ENCODE results near the gene HMCN2. TPM values are rescaled to one million over a fixed set of nuclear protein-coding genes. Genes with fewer than 3 reads are reported as not detected.
A peak's percentile ranks its signal among the peaks of the same experiment; 100 is the strongest.

HMCN2 gene
- total RNA-seq, 1 donor = under 0.01 TPM

DNA sequence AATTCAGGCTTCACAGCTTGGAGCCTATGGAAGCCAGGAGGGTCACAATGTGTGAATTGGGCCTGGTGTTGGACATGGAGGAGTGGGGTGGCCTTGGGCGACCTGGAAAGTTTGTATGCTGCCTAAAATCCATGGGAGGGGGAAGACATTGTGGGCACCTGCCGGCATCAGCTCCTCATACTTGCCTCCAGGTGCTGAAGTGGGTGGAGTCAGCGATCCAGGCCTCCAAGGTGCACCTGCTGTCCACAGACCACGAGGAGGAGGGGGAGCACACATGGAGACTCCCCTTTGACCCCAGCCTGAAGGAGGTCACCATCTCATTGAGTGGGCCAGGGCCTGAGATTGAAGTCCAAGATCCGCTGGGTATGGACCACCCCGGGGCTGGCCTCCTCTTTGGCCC lies 29.1 kb downstream of the HMCN2 start:
- peaks cover 41% of the 10 kb centered on the region for H3K27me3 ChIP-seq (ENCODE audit: insufficient read depth, low read length)
- DNase-seq (ENCODE audit: insufficient read length, low spot score, missing footprints) = no peak
- H3K27ac ChIP-seq (ENCODE audit: low read depth, low read length) = no peak overlapping the region
- no peaks in the 10 kb centered on the region for H3K36me3 ChIP-seq (ENCODE audit: insufficient read depth, low read length)
- no peaks in the 10 kb centered on the region for H4K20me1 ChIP-seq (ENCODE audit: insufficient read depth, low read length)
- H3K9me3 ChIP-seq (ENCODE audit: low read depth, low read length) = no peaks in the 10 kb centered on the region
- H3K79me2 ChIP-seq (ENCODE audit: insufficient read depth, low read length) = no peaks in the 10 kb centered on the region
- TF ChIP-seq CTCF (IDR thresholded peaks at IDR 0.05; ENCODE audit: extremely low read depth, low read depth, low read length) = no peak
- H3K4me3 ChIP-seq (ENCODE audit: insufficient read depth, low read length) = no peak overlapping the region
- H3K4me2 ChIP-seq (ENCODE audit: insufficient read depth, low read length) = no peak overlapping the region
- no peaks in the 10 kb centered on the region for H3K4me1 ChIP-seq (ENCODE audit: insufficient read depth, low read length)
- no peak overlapping the region for H2AFZ ChIP-seq (ENCODE audit: low read length)

DNA sequence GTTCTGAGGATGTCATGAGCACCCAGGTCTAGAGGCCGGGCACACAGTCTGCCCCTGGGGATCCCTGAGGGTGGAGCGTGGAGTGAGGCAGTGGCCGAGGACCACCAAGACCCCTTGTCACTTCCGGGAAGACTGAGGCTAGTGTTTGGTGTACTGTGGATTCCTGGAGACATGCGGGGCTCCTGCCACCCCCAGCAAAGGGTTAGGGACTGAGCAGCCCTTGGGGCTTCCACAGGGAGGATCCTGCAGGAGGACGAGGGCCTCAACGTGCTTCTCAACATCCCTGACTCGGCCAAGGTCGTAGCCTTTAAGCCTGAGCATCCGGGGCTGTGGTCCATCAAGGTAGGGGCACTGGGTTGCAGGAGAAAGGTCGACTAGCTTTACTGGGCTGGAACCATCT lies 29.9 kb downstream of the HMCN2 start:
- Histone ChIP-seq H4K20me1 (ENCODE audit: insufficient read depth, low read length) (peaks cover 2% of the 10 kb centered on the region), H3K4me3 (ENCODE audit: insufficient read depth, low read length) (no peak overlapping the region), H2AFZ (ENCODE audit: low read length) (no peak overlapping the region), H3K36me3 (ENCODE audit: insufficient read depth, low read length) (no peaks in the 10 kb centered on the region), H3K9me3 (ENCODE audit: low read depth, low read length) (no peaks in the 10 kb centered on the region), H3K79me2 (ENCODE audit: insufficient read depth, low read length) (no peaks in the 10 kb centered on the region), H3K4me2 (ENCODE audit: insufficient read depth, low read length) (no peak overlapping the region), H3K27me3 (ENCODE audit: insufficient read depth, low read length) (peaks cover 35% of the 10 kb centered on the region), H3K4me1 (ENCODE audit: insufficient read depth, low read length) (no peaks in the 10 kb centered on the region), H3K27ac (ENCODE audit: low read depth, low read length) (no peak overlapping the region)
- DNase-seq (ENCODE audit: insufficient read length, low spot score, missing footprints) = no peak
- TF ChIP-seq CTCF (IDR thresholded peaks at IDR 0.05; ENCODE audit: extremely low read depth, low read depth, low read length) = no peak

DNA sequence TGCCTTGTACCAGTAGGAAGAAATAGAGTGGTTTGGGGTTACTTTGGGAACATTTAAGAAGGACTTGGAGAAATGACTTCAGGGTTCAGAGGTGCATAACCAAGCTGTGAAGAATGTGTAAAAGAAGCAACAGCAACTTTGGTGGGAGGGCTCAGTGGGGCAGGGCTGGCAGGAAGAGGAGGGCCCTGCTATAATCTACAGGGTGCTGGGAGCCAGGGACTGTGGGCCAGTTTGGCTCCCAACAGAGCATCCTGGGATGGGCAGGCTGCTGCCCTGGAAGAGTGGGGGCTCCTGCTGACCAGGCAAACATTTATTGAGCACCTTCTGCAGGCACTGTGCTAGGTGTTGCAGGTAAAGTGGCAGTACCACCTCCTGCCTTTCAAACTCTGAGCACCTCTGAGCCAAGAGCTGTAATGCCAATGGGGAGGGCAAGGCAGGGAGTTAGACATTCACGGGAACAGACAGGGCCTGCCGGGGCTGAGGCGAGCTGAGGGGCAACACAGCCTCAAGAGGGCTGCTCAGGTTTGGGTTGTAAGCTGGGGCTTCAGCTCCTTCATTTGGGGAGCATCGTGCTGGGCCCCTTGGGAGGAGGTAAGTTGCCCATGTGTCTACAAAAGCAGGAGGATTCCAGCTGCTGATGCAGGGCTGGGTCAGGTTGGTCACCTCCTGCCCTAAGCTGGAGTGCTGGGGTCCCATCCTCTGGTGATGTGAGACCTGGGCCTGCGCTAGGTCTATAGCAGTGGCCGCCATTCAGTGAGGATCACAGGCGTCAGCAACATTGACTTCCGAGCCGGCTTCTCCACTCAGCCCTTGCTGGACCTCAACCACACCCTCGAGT lies 30.6 kb downstream of the HMCN2 start:
- DNase-seq (ENCODE audit: insufficient read length, low spot score, missing footprints) = peak; percentile 72
- H3K4me1 ChIP-seq (ENCODE audit: insufficient read depth, low read length) = peaks cover under 1% of the 10 kb centered on the region
- TF ChIP-seq CTCF (IDR thresholded peaks at IDR 0.05; ENCODE audit: extremely low read depth, low read depth, low read length) = no peak
- H4K20me1 ChIP-seq (ENCODE audit: insufficient read depth, low read length) = peaks cover 6% of the 10 kb centered on the region
- H2AFZ ChIP-seq (ENCODE audit: low read length) = no peak overlapping the region
- peaks cover 32% of the 10 kb centered on the region for H3K27me3 ChIP-seq (ENCODE audit: insufficient read depth, low read length)
- no peak overlapping the region for H3K4me2 ChIP-seq (ENCODE audit: insufficient read depth, low read length)
- no peak overlapping the region for H3K27ac ChIP-seq (ENCODE audit: low read depth, low read length)
- no peaks in the 10 kb centered on the region for H3K36me3 ChIP-seq (ENCODE audit: insufficient read depth, low read length)
- no peaks in the 10 kb centered on the region for H3K79me2 ChIP-seq (ENCODE audit: insufficient read depth, low read length)
- H3K9me3 ChIP-seq (ENCODE audit: low read depth, low read length) = no peaks in the 10 kb centered on the region
- no peak overlapping the region for H3K4me3 ChIP-seq (ENCODE audit: insufficient read depth, low read length)

DNA sequence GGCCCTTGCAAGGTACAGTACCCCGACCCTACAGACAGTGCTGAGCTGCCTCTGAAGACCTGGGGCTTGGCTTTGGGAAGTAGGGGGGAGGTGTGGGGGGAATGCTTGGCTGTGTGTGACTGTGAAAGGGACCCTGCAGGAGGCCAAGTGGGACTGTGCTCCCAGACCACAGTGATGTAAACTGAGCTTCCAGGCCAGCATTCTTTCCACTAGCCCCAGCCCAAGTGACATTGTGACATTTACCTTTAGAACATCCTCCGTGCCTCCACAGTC lies 31.2 kb downstream of the HMCN2 start:
- Histone ChIP-seq H3K4me2 (ENCODE audit: insufficient read depth, low read length) (no peak overlapping the region), H3K4me1 (ENCODE audit: insufficient read depth, low read length) (peaks cover 6% of the 10 kb centered on the region), H3K36me3 (ENCODE audit: insufficient read depth, low read length) (no peaks in the 10 kb centered on the region), H4K20me1 (ENCODE audit: insufficient read depth, low read length) (peaks cover 9% of the 10 kb centered on the region), H3K9me3 (ENCODE audit: low read depth, low read length) (no peaks in the 10 kb centered on the region), H3K27me3 (ENCODE audit: insufficient read depth, low read length) (peaks cover 26% of the 10 kb centered on the region), H3K79me2 (ENCODE audit: insufficient read depth, low read length) (no peaks in the 10 kb centered on the region), H2AFZ (ENCODE audit: low read length) (no peak overlapping the region), H3K27ac (ENCODE audit: low read depth, low read length) (no peak overlapping the region), H3K4me3 (ENCODE audit: insufficient read depth, low read length) (no peak overlapping the region)
- DNase-seq (ENCODE audit: insufficient read length, low spot score, missing footprints) = no peak
- TF ChIP-seq CTCF (IDR thresholded peaks at IDR 0.05; ENCODE audit: extremely low read depth, low read depth, low read length) = no peak
